Non-pigmented ciliary epithelial cell (primary cell): ENCODE results near the gene TNFRSF4.

Experiments used
- DNase-seq: peaks from one replicate; pipeline ENCODE4 v3.0.0-alpha.2; 2010; ENCODE audit warnings: low read depth

Gene TNFRSF4

DNA sequence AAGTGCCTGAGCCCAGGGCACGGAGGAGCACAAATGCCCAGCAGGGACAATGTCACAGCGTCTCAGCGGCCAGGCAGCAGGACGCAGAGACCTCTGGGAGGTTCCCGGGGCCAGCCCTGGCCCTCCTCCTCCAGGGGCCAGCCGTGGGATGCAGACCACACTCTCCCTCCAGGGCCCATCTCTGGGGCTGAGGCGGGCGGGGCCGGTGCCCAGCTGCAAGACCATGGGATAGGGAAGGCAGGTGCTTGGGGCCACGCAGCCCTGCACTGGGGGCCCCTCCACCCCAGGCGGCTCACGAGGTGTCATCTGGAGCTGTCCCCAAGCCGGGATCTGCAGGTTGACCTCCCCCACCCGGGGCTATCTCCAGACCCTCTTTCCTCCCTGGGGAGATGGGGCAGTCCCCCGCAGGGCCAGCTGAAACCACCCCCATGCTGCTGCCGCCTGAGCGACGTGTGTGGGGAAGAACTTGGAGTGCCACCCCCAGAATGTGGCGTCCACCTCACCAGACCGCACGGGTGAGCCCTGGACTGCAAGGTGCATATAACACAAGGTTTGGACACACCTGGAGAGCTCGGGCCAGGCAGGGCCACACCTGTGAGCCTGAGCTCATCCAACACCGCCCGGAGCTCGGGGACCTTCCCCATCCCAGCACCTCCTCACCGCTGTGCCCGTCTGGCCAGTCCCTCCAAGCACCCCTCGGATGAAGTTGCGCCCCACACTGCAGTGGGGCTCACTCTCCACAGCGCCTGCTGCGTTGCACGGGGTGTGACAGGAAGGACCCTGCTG lies 44.3 kb downstream of the TNFRSF4 start:
- DNase-seq = no peak

DNA sequence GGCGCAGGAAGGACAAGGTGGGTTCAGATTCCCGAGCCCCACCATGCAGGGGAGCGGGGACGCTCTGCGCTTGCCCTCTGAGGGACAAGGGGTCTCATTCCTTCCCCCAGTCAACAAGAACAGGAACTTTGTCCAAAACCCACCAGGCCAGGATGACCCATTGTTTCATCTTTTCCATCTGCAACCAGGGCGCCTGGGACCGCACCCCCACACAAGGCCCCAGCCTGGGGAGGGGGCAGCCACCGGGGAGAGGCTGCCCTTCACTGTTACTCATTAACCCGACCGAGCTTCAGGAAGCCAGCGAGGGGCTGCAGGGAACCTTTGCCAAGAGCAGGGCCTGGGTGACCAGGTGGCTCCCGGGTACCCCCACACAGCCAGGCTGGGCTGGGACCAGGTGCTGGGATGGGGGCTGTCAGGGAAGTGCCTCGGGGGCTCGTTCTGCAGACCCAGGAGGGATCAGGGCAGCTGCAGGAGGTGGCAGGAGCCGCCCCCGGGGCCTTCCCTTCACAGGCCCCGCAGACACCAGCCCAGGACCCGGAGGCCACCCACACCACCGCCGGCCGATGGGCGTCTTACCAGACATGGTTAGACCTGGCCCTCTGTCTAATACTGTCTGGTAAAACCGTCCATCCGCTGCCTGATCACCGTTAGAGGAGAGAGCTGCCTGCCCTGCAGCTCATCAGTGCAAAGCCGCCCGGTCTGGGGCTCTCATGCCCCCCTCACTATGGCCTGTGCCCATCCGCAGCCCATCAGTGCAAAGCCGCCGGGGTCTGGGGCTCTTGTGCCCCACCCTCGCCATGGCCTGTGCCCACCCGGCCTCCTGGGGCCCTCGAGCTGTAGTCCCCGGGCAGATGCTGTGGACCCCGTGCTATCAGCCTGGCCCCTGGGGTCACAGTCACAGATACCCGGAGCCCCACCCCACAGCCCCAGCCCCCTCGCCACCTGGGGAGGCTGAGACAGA lies 45.2 kb downstream of the TNFRSF4 start:
- DNase-seq = no peak

DNA sequence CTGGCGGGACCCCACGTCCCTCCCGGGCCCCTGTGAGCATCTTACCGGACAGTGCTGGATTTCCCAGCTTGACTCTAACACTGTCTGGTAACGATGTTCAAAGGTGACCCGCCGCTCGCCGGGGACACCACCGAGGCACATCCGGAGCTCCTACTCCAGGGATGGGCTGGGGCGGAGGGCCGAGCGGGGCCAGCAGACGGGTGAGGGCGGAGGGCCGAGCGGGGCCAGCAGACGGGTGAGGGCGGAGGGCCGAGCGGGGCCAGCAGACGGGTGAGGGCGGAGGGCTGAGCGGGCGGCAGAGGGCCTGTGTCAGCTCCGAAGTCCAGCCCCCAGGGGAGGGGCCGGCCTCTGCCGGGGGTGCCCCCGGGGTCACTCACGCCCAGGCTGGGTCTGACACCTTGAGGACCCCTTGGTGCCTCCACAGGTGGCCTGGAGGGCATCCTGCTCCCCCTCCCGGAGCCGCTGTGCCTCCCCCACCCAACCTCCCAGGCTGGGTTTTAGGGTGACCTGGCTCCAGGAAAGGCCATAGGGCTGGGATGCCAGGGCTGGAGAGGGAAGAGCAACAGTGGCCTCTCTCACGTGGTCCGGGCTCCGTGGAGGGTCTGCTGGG lies 46.0 kb downstream of the TNFRSF4 start:
- DNase-seq = no peak

DNA sequence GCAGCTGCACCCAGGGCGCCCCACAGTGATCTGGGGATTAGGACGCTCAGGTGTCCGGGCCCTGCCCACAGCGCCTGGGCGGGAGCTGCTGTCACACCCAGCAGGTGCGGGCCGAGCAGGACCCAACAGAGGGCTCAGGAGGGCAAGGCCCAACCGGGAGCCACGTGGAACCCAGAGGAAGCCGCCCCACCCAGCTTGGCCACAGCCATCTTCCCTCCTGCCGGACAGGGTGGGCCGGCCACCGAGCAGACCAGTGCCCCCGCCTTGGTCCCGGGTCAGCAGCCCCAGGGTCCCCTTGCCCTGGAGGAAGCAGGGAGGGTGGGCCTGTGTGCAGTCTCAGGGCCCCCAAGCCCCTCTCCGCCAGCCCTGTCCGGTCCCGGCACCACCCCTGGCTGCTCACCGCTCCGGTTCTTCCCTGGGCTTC lies 46.5 kb downstream of the TNFRSF4 start:
- DNase-seq = no peak

GRCh38 chr1:1166642-1167397 lies 47.1 kb downstream of the TNFRSF4 start:
- DNase-seq = no peak

- no peak for DNase-seq
These were observed 48.0 kb downstream of the TNFRSF4 start for GRCh38 chr1:1165900-1166421.

DNA sequence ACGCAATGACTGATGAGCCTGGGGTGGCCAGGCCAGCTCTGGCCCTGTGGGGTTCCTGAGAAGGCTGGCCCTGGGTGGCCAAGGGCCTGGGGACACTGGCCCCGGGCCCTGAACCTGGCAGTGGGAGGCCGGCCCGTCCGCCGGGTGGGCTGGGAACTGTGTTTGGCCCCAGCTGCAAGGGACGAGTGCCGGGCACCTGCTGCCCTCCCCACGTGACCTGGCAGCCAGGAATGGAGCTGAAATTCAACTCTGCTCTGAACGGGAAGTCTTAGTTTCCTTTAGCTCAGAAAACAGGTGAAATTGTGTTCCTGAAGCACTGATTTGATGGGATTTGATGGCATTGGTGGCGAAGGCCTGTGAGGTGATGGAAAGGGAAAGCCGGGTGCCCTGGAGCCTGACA lies 48.5 kb downstream of the TNFRSF4 start:
- DNase-seq = no peak

DNA sequence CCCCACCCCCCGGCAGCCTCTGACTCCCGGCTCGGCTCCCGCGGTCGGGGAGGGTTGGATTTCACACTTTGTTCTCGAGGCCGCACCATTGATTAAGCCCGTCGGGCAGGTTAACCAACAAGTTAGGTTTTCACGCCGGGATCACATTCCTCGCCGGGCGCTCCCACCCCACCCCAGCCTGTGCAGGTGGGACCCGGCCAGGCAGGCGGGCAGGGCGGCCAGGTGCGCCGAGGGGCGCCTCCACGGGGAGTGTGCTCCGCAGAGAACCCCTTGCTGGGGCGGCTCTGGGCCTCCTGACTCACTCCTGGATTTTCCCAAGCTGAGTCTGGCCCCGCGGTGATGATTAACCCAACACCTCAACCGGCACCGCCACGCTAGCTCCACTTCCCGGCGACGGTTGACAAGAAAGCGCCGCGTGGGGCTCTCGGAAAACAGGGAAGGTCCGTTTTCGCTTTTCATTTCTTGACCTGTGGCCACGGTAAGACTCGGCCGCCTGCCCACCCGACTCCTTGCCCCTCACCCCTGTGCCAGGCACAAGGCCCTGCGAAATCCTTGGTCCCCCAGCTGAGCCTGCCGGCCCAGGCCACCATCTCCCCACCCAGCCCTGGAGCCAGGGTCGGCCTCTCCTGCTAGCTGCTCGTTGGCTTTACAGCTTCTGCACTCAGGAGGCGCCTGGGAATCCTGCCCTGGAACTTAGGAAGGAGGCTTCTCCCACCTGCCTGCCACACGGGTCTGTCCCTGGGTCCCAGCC lies 49.1 kb downstream of the TNFRSF4 start:
- no peak for DNase-seq

DNA sequence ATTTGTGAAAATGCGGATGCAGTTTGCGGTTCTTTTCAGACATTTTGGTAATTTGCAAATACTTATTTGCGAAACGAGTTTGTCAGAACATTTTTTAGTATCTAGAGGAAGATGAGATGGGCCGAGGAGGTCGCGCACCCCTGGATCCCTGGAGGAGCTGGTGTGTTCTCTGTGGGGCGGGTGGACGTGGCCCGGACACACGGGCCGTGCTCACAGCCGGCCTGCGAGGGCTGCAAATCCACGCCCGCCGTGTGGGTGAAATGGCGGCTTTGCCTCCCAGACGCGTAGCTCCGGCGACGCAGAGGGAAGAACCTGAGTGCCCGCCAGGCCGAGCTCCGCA lies 49.6 kb downstream of the TNFRSF4 start:
- no peak for DNase-seq

- no peak for DNase-seq
These were observed 50.3 kb downstream of the TNFRSF4 start for GRCh38 chr1:1163538-1164070.

DNA sequence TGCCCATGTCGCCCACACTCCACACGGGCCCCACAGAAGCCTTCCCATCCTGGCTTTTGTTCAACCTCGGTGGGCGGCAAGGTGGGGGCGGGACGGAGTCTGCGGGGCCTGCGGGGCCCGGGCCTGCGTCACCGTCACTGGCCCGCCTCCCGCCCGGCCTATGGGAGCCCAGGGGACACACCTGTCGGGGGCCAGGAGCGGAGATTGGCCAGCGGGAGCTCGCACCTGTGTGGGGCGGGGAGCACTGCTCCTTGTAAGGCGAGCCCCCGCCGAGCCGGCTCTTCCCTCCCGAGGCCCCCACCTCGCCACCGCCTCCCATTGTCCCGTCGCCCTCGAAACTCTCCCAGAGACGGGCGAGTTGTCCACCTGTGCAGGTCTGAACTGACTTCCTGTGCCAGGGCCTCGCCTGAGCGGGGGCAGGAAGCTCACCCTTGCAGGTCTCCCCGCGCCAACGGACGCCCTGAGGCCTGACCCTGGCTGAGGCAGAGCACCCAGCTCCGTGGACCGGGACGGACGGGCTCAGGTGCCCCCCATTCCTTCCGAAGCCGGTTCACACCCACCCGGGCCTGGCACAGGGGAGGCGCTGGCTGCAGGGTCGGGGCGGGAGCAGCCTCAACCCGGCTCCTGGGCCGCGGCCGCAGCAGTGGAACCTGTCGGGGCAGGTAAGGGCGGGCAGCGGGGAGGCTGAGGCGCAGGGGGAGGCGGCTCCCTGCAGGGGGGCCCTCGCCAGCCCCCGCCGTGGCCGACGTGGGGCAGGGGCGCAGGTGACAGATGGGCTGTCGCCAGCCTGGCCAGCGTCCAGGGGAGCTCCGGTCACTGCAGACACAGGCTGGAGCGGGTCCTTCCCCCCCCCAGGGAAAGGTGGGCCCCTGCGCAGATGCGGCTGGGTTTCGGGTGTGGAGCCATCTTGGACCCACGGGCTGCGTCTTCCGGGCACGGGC lies 51.1 kb downstream of the TNFRSF4 start:
- DNase-seq = no peak

DNA sequence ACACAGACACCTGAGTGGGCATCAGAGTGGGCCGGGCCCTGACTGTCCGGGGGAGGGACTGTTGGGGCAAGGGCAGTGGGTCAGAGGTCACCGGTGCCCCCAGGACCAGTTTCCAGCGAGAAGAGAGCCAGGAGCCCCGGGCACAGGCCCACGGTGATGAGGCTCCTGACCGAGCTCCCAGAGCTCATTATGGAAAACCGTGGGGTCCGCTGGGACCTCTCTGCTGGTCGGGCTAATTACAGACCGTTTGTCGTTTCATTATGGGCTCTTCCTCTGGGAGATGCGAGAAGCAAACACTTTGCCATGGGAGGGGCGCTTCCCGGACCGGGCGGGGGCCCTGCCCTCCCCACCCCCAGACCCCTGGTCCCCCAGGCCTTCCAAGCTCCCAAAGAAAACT lies 52.3 kb downstream of the TNFRSF4 start:
- DNase-seq = no peak
